ENCODE measurements around the gene PET100.

Gene PET100

GRCh38 chr19:7629347-7630054 lies at the start of gene PET100, which contains the start of gene XAB2:
PET100 (plus strand) TSS chr19:7629793; CDS start chr19:7629834, 41 bp downstream.
XAB2 (minus strand) TSS chr19:7629545; CDS start chr19:7629527, 18 bp downstream.
- peak; percentile 92 for DNase-seq

GRCh38 chr19:7582446-7582845 lies 47.1 kb upstream of the PET100 start:
- no peak for DNase-seq

- no peak for DNase-seq
Measured at GRCh38 chr19:7589822-7590221, 39.8 kb upstream of the PET100 start.

- no peak for DNase-seq
Measured at GRCh38 chr19:7590256-7590655, 39.3 kb upstream of the PET100 start.

GRCh38 chr19:7595466-7596133 lies 34.0 kb upstream of the PET100 start, which contains the start of gene CAMSAP3:
CAMSAP3 (plus strand) TSS chr19:7595863; CDS start chr19:7596003, 140 bp downstream.
- DNase-seq: peak; percentile 44

- DNase-seq: no peak
Measured at GRCh38 chr19:7596211-7596937, 33.2 kb upstream of the PET100 start.

- no peak for DNase-seq
Measured at GRCh38 chr19:7597689-7598088, 31.9 kb upstream of the PET100 start.

- no peak for DNase-seq
Measured at GRCh38 chr19:7598180-7598579, 31.4 kb upstream of the PET100 start.

- no peak for DNase-seq
Measured at GRCh38 chr19:7600721-7601120, 28.9 kb upstream of the PET100 start.

GRCh38 chr19:7602240-7602934 lies 27.2 kb upstream of the PET100 start:
- no peak for DNase-seq

GRCh38 chr19:7602935-7603497 lies 26.6 kb upstream of the PET100 start:
- DNase-seq: no peak

- no peak for DNase-seq
Measured at GRCh38 chr19:7603919-7604318, 25.7 kb upstream of the PET100 start.

- DNase-seq: no peak
Measured at GRCh38 chr19:7605490-7606222, 23.9 kb upstream of the PET100 start.

GRCh38 chr19:7606289-7606688 lies 23.3 kb upstream of the PET100 start:
- DNase-seq: no peak

GRCh38 chr19:7607212-7607873 lies 22.2 kb upstream of the PET100 start:
- DNase-seq: no peak

- DNase-seq: no peak
Measured at GRCh38 chr19:7607874-7608560, 21.6 kb upstream of the PET100 start.

- DNase-seq: no peak
Measured at GRCh38 chr19:7610491-7611240, 18.9 kb upstream of the PET100 start.

GRCh38 chr19:7611541-7612279 lies 17.9 kb upstream of the PET100 start:
- no peak for DNase-seq
